SK-N-SH (cell line): ENCODE measurements around the gene NRTN. TPM values are rescaled to one million over a fixed set of nuclear protein-coding genes. Genes with fewer than 3 reads are reported as not detected.

Source experiments
- CTCF ChIA-PET: fragments of 300-600, 350-600 bp; formaldehyde crosslinking; extraction: SDS; loops from one replicate; lab custom pipeline; 2021; lab: Yijun Ruan, JAX
- POLR2A ChIA-PET: fragments of 350-600 bp; sonication (Branson Sonifier 250); formaldehyde crosslinking; extraction: SDS; loops from one replicate; lab custom pipeline; 2020; ENCODE audit warnings: antibody characterized with exemption, inconsistent platforms; lab: Yijun Ruan, JAX
- DNase-seq: peaks from one replicate; pipeline ENCODE4 v3.0.0; 2012
- H2AFZ ChIP-seq: fragments of 200-600 bp; sonication (generic); 2 replicates; pipeline ENCODE4 v1.8.1; 2016; ENCODE audit warnings: antibody characterized with exemption, mild to moderate bottlenecking, low read depth
- H3F3A ChIP-seq: fragments of 200-600 bp; sonication (generic); replicated peaks from 2 replicates; pipeline ENCODE3; 2016; ENCODE audit warnings: antibody characterized with exemption, mild to moderate bottlenecking; ENCODE audit not compliant: insufficient read depth
- H3K27ac ChIP-seq, 2 experiments: fragments of 200-500 bp in 1 of 2; fragments of 200-600 bp in 1 of 2; sonication (Bioruptor generic) in 1 of 2; sonication (generic), shearing (Covaris generic) in 1 of 2; 2 replicates each; pipeline versions ENCODE4 v1.5.1 to v1.6.1; 2014 to 2016; ENCODE audit warnings: low read depth in 2 of 2, inconsistent platforms in 1 of 2, low read length in 1 of 2, mild to moderate bottlenecking in 1 of 2, mixed read lengths in 1 of 2
- H3K27me3 ChIP-seq: fragments of 200-600 bp; sonication (generic), shearing (Covaris generic); 2 replicates; pipeline ENCODE4 v1.6.1; 2016; ENCODE audit warnings: mixed run types; ENCODE audit not compliant: insufficient read depth
- H3K36me3 ChIP-seq, 2 experiments: fragments of 200-500 bp in 1 of 2; fragments of 200-600 bp in 1 of 2; sonication (Bioruptor generic) in 1 of 2; sonication (generic) in 1 of 2; replicated peaks in 1 of 2; 2 replicates each; pipeline versions ENCODE3 to v1.5.1; 2014 to 2016; ENCODE audit warnings: low read length in 1 of 2, mild to moderate bottlenecking in 1 of 2; ENCODE audit not compliant: insufficient read depth in 2 of 2, control insufficient read depth in 1 of 2
- H3K4me1 ChIP-seq, 2 experiments: fragments of 200-500 bp in 1 of 2; fragments of 200-600 bp in 1 of 2; sonication (Bioruptor generic) in 1 of 2; sonication (generic), shearing (Covaris generic) in 1 of 2; 2 replicates each; pipeline versions ENCODE4 v1.5.1 to v1.6.1; 2014 to 2016; ENCODE audit warnings: low read depth in 1 of 2, low read length in 1 of 2, mixed run types in 1 of 2; ENCODE audit not compliant: insufficient read depth in 2 of 2, control insufficient read depth in 1 of 2
- H3K4me2 ChIP-seq: fragments of 200-600 bp; sonication (generic), shearing (Covaris generic); 2 replicates; pipeline ENCODE4 v1.6.1; 2017; ENCODE audit warnings: mixed run types
- H3K4me3 ChIP-seq, 2 experiments: fragments of 200-500 bp in 1 of 2; fragments of 200-600 bp in 1 of 2; sonication (Bioruptor generic) in 1 of 2; sonication (generic), shearing (Covaris generic) in 1 of 2; 2 replicates each; pipeline versions ENCODE4 v1.5.1 to v1.8.1; 2014 to 2016; ENCODE audit warnings: low read depth in 2 of 2, inconsistent platforms in 1 of 2, low read length in 1 of 2, mild to moderate bottlenecking in 1 of 2, mixed read lengths in 1 of 2, moderate library complexity in 1 of 2
- H3K79me2 ChIP-seq: fragments of 200-600 bp; sonication (generic); 2 replicates; pipeline ENCODE4 v1.8.1; 2017; ENCODE audit warnings: mild to moderate bottlenecking; ENCODE audit not compliant: insufficient read depth
- H3K9ac ChIP-seq: fragments of 200-600 bp; sonication (generic); 2 replicates; pipeline ENCODE4 v1.6.1; 2017; ENCODE audit warnings: mixed run types
- H3K9me2 ChIP-seq: fragments of 200-600 bp; sonication (generic); 2 replicates; pipeline ENCODE4 v1.6.1; 2017; ENCODE audit warnings: mixed run types
- H3K9me3 ChIP-seq: fragments of 200-600 bp; sonication (generic); 2 replicates; pipeline ENCODE4 v1.6.1; 2017; ENCODE audit warnings: mixed run types, mild to moderate bottlenecking, moderate library complexity
- H4K20me1 ChIP-seq: fragments of 200-600 bp; sonication (generic); 2 replicates; pipeline ENCODE4 v1.6.1; 2017; ENCODE audit warnings: mild to moderate bottlenecking, mixed run types; ENCODE audit not compliant: insufficient read depth
- FOSL2 ChIP-seq: IDR thresholded peaks from 2 replicates; pipeline ENCODE4 v1.4.0; 2012; ENCODE audit warnings: low read depth, mild to moderate bottlenecking, moderate library complexity, borderline replicate concordance
- JUND ChIP-seq: IDR thresholded peaks from 2 replicates; pipeline ENCODE4 v1.4.0; 2012
- POLR2AphosphoS5 ChIP-seq: IDR thresholded peaks from 2 replicates; pipeline ENCODE4 v1.6.1; 2012; ENCODE audit warnings: low read depth, low read length
- RAD21 ChIP-seq: IDR thresholded peaks from 2 replicates; pipeline ENCODE4 v1.6.1; 2012; ENCODE audit warnings: mild to moderate bottlenecking, low read length
- RCOR1 ChIP-seq: fragments of 150-350 bp; IDR thresholded peaks from 2 replicates; pipeline ENCODE4 v1.6.1; 2017; ENCODE audit warnings: antibody characterized with exemption, low read length
- RFX5 ChIP-seq: IDR thresholded peaks from 2 replicates; pipeline ENCODE4 v1.6.1; 2012; ENCODE audit warnings: mild to moderate bottlenecking, improper control_type of control experiment, low read length
- SMC3 ChIP-seq: IDR thresholded peaks from 2 replicates; pipeline ENCODE4 v1.6.1; 2012; ENCODE audit warnings: low read depth, low read length, improper control_type of control experiment
- TAF1 ChIP-seq: IDR thresholded peaks from 2 replicates; pipeline ENCODE4 v1.6.1; 2012; ENCODE audit warnings: low read depth, mild to moderate bottlenecking, low read length, moderate library complexity, borderline replicate concordance
- TCF12 ChIP-seq: IDR thresholded peaks from 2 replicates; pipeline ENCODE4 v1.4.0; 2012
- YY1 ChIP-seq: IDR thresholded peaks from 2 replicates; pipeline ENCODE4 v1.4.0; 2012; ENCODE audit warnings: low read depth, mild to moderate bottlenecking
- WGBS: methylation state at CpG from one replicate; pipeline ENCODE4 v1.1.6; 2017; ENCODE audit warnings: low lambda C conversion rate; 5-methylcytosine and 5-hydroxymethylcytosine counted together
- polyA plus RNA-seq, 3 experiments: library from polyadenylated mRNA; depleted of rRNA; stranded (reverse); fragments of >200 nt; gene quantifications; 2 replicates each; pipeline ENCODE4 v1.2.3, GENCODE V29; 2012
- TF ChIP-seq, protein P1 (sequence below): IDR thresholded peaks from 2 replicates; pipeline ENCODE4 v1.4.0; 2012; ENCODE audit warnings: low read depth
- TF ChIP-seq, protein P2 (sequence below): IDR thresholded peaks from 2 replicates; pipeline ENCODE4; 2012
- TF ChIP-seq, protein P3 (sequence below): IDR thresholded peaks from 2 replicates; pipeline ENCODE4 v1.4.0; 2012; ENCODE audit warnings: low read depth, borderline replicate concordance

NRTN gene
- polyA plus RNA-seq, 1 of the 3 experiments (the other 2 are of a cell fraction) = 0.99 TPM

DNA sequence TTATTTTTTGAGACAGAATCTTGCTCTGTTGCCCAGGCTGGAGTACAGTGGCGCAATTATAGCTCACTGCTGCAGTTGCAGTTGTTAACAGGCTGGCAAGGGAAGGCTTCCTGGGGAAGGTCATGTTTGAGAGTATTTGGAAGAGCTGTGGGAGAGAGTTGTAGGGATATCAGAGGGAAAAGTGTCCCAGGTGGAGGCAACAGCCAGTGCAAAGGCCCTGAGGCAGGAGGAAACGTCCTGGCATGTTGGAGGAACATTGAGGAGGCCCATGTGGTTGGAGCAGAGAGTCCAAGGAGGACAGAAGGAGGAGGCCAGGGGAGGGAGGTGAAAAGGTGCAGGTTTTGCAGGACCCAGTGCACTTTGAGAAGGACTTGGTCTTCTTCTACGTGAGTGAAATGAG, 11.7 kb upstream of the NRTN start:
- H3K27ac ChIP-seq = no peak overlapping the region
- peaks cover 8% of the 10 kb centered on the region; the same call in 1 of the 2 replicates for H3K79me2 ChIP-seq
- no peak overlapping the region for H3K4me2 ChIP-seq
- H3K27me3 ChIP-seq = no peaks in the 10 kb centered on the region
- DNase-seq = no peak
- no peak for TF ChIP-seq RAD21
- no peak for TF ChIP-seq YY1
- no peak for TF ChIP-seq RCOR1
- no peak for TF ChIP-seq RFX5
- TF ChIP-seq POLR2AphosphoS5 = no peak
- TF ChIP-seq, protein P1, sequence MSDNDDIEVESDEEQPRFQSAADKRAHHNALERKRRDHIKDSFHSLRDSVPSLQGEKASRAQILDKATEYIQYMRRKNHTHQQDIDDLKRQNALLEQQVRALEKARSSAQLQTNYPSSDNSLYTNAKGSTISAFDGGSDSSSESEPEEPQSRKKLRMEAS = no peak
- TF ChIP-seq, protein P2, sequence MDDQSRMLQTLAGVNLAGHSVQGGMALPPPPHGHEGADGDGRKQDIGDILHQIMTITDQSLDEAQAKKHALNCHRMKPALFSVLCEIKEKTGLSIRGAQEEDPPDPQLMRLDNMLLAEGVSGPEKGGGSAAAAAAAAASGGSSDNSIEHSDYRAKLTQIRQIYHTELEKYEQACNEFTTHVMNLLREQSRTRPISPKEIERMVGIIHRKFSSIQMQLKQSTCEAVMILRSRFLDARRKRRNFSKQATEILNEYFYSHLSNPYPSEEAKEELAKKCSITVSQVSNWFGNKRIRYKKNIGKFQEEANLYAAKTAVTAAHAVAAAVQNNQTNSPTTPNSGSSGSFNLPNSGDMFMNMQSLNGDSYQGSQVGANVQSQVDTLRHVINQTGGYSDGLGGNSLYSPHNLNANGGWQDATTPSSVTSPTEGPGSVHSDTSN = no peak
- TF ChIP-seq, protein P3, sequence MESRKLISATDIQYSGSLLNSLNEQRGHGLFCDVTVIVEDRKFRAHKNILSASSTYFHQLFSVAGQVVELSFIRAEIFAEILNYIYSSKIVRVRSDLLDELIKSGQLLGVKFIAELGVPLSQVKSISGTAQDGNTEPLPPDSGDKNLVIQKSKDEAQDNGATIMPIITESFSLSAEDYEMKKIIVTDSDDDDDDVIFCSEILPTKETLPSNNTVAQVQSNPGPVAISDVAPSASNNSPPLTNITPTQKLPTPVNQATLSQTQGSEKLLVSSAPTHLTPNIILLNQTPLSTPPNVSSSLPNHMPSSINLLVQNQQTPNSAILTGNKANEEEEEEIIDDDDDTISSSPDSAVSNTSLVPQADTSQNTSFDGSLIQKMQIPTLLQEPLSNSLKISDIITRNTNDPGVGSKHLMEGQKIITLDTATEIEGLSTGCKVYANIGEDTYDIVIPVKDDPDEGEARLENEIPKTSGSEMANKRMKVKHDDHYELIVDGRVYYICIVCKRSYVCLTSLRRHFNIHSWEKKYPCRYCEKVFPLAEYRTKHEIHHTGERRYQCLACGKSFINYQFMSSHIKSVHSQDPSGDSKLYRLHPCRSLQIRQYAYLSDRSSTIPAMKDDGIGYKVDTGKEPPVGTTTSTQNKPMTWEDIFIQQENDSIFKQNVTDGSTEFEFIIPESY = no peak
- TF ChIP-seq SMC3 = no peak
- no peak for TF ChIP-seq TAF1
- no peak for TF ChIP-seq FOSL2
- TF ChIP-seq JUND = no peak
- no peak overlapping the region for H3K4me3 ChIP-seq
- H2AFZ ChIP-seq = no peak overlapping the region
- ChIA-PET POLR2A (no interaction called here), CTCF (interaction anchor here (0.8 to 4.0 kb wide), 7 partner anchors 9 to 589 kb away, joined by 3 to 25 read pairs (median 10); partner anchors contain the start of gene NRTN)
- no peaks in the 10 kb centered on the region for H3K9me2 ChIP-seq
- peaks cover 0 to 11% of the 10 kb centered on the region in 2 experiments; a peak in 1 of 4 replicates for H3K4me1 ChIP-seq
- H3F3A ChIP-seq = no peaks in the 10 kb centered on the region
- H3K36me3 ChIP-seq = peaks cover 0 to 17% of the 10 kb centered on the region in 2 experiments
- H3K9ac ChIP-seq = no peak overlapping the region
- H4K20me1 ChIP-seq = 0 out of 2 replicates have a peak, but pooled peaks cover 5% of the 10 kb centered on the region
- H3K9me3 ChIP-seq = no peaks in the 10 kb centered on the region
- WGBS = 94% methylated on average over 3 of the region's 3 CpGs

DNA sequence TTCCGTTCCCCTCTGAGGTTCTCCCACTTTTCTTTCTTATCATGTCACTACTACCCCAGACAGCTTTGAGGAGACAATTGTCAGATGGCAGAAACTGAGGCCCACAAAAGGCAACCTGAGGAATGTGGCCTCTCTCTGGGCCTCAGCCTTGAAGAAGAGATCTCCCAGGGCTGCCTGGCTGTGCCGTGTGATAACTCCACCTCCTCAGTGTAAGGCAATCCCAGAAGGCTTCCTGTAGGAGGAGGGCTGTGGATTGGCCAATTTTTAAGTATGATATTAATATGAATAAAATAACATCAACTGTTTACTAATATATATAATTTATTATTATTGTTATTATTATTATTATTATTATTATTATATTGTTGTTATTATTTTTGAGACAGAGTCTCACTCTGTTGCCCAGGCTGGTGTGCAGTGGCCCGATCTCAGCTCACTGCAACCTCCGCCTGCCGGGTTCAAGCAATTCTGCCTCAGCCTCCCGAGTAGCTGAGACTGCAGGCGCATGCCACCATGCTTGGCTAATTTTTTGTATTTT, 9.4 kb upstream of the NRTN start:
- WGBS = 87% methylated on average over 7 of the region's 7 CpGs
- TF ChIP-seq JUND (no peak), TCF12 (no peak)
- no peaks in the 10 kb centered on the region for H3K9me2 ChIP-seq
- no peak overlapping the region for H3K9ac ChIP-seq
- no peaks in the 10 kb centered on the region for H3K36me3 ChIP-seq
- no peaks in the 10 kb centered on the region for H3F3A ChIP-seq
- ChIA-PET CTCF (interaction anchor here (0.8 to 4.0 kb wide), 5 partner anchors 9 to 75 kb away, joined by 3 to 25 read pairs (median 17); partner anchors contain the start of genes CATSPERD, LONP1 and NRTN), POLR2A (interaction anchor here (0.6 kb wide), 1 partner anchor 20 kb away, joined by 3 read pairs; no protein-coding TSS in a partner anchor)
- no peaks in the 10 kb centered on the region for H4K20me1 ChIP-seq
- no peaks in the 10 kb centered on the region for H3K79me2 ChIP-seq
- H3K27ac ChIP-seq = no peak overlapping the region
- no peak overlapping the region for H3K4me2 ChIP-seq
- no peaks in the 10 kb centered on the region; the same call in 1 of the 2 replicates for H3K27me3 ChIP-seq
- no peak overlapping the region for H3K4me3 ChIP-seq
- no peak overlapping the region for H2AFZ ChIP-seq
- H3K4me1 ChIP-seq = peaks cover 0 to 20% of the 10 kb centered on the region in 2 experiments; a peak in 1 of 4 replicates
- DNase-seq = no peak
- H3K9me3 ChIP-seq = no peaks in the 10 kb centered on the region
